ENCODE measurements around the gene NR5A2.

Gene NR5A2

GRCh38 chr1:200051620-200052019, 24.1 kb downstream of the NR5A2 start:
- no peak for DNase-seq (ENCODE audit: low spot score)
- no peak for TF ChIP-seq CTCF (IDR thresholded peaks at IDR 0.05; ENCODE audit: extremely low read depth, insufficient read depth, missing control alignments)
- in situ Hi-C loops (cut with MboI; ENCODE audit: low pct_unique_long_range_greater_than_20kb, low sequenced_read_pairs, unreplicated experiment), result no loop called here

GRCh38 chr1:200053091-200053490, 25.6 kb downstream of the NR5A2 start:
- DNase-seq (ENCODE audit: low spot score), result no peak
- in situ Hi-C loops (cut with MboI; ENCODE audit: low pct_unique_long_range_greater_than_20kb, low sequenced_read_pairs, unreplicated experiment), result no loop called here
- TF ChIP-seq CTCF (IDR thresholded peaks at IDR 0.05; ENCODE audit: extremely low read depth, insufficient read depth, missing control alignments), result no peak

- in situ Hi-C loops (cut with MboI; ENCODE audit: low pct_unique_long_range_greater_than_20kb, low sequenced_read_pairs, unreplicated experiment), result no loop called here
- no peak for TF ChIP-seq CTCF (IDR thresholded peaks at IDR 0.05; ENCODE audit: extremely low read depth, insufficient read depth, missing control alignments)
- DNase-seq (ENCODE audit: low spot score), result no peak
These were observed 26.1 kb downstream of the NR5A2 start for GRCh38 chr1:200053646-200054045.

GRCh38 chr1:200058341-200058740, 30.8 kb downstream of the NR5A2 start:
- in situ Hi-C loops (cut with MboI; ENCODE audit: low pct_unique_long_range_greater_than_20kb, low sequenced_read_pairs, unreplicated experiment), result no loop called here
- no peak for DNase-seq (ENCODE audit: low spot score)
- TF ChIP-seq CTCF (IDR thresholded peaks at IDR 0.05; ENCODE audit: extremely low read depth, insufficient read depth, missing control alignments), result no peak

- in situ Hi-C loops (cut with MboI; ENCODE audit: low pct_unique_long_range_greater_than_20kb, low sequenced_read_pairs, unreplicated experiment), result no loop called here
- DNase-seq (ENCODE audit: low spot score), result no peak
- no peak for TF ChIP-seq CTCF (IDR thresholded peaks at IDR 0.05; ENCODE audit: extremely low read depth, insufficient read depth, missing control alignments)
These were observed 34.6 kb downstream of the NR5A2 start for GRCh38 chr1:200062143-200062542.

GRCh38 chr1:200072636-200073285, 45.3 kb downstream of the NR5A2 start:
- no peak for TF ChIP-seq CTCF (IDR thresholded peaks at IDR 0.05; ENCODE audit: extremely low read depth, insufficient read depth, missing control alignments)
- in situ Hi-C loops (cut with MboI; ENCODE audit: low pct_unique_long_range_greater_than_20kb, low sequenced_read_pairs, unreplicated experiment), result no loop called here
- DNase-seq (ENCODE audit: low spot score), result no peak

- TF ChIP-seq CTCF (IDR thresholded peaks at IDR 0.05; ENCODE audit: extremely low read depth, insufficient read depth, missing control alignments), result no peak
- in situ Hi-C loops (cut with MboI; ENCODE audit: low pct_unique_long_range_greater_than_20kb, low sequenced_read_pairs, unreplicated experiment), result no loop called here
- no peak for DNase-seq (ENCODE audit: low spot score)
These were observed 45.8 kb downstream of the NR5A2 start for GRCh38 chr1:200073286-200073637.
